CD14-positive monocyte (primary cell): ENCODE results near the gene PSMD1. TPM values are rescaled to one million over a fixed set of nuclear protein-coding genes. Genes with fewer than 3 reads are reported as not detected.

Experiments
- DNase-seq, 3 donors: peaks; one replicate each; pipeline ENCODE4 v3.0.0-alpha.2; 2011 to 2022
- H2AFZ ChIP-seq: 2 replicates; pipeline ENCODE4 v1.6.0; 2012; ENCODE audit warnings: mild to moderate bottlenecking, low read depth, low read length, inconsistent platforms; ENCODE audit not compliant: insufficient read depth, poor library complexity, severe bottlenecking
- H3K27ac ChIP-seq, 2 donors: 1 replicate in 1 of 2; 2 replicates in 1 of 2; pipeline ENCODE4 v1.5.1; 2012 to 2013; ENCODE audit warnings: low read length in 2 of 2, control low read depth in 1 of 2, inconsistent platforms in 1 of 2, low read depth in 1 of 2, mild to moderate bottlenecking in 1 of 2
- H3K27me3 ChIP-seq, 2 donors: one replicate each; pipeline versions ENCODE4 v1.6.0 to v1.6.1; 2011 to 2013; ENCODE audit warnings: low read length in 2 of 2; ENCODE audit not compliant: control insufficient read depth in 2 of 2, insufficient read depth in 2 of 2
- H3K36me3 ChIP-seq, 2 donors: replicated peaks in 1 of 2; 1 replicate in 1 of 2; 2 replicates in 1 of 2; pipeline versions ENCODE4 v1.5.1 to v1.6.1; 2012 to 2013; ENCODE audit warnings: low read length in 2 of 2, control low read depth in 1 of 2, inconsistent platforms in 1 of 2, mild to moderate bottlenecking in 1 of 2; ENCODE audit not compliant: insufficient read depth in 2 of 2, control insufficient read depth in 1 of 2
- H3K4me1 ChIP-seq, 2 donors: 1 replicate in 1 of 2; 2 replicates in 1 of 2; pipeline versions ENCODE4 v1.5.1 to v1.6.1; 2012 to 2013; ENCODE audit warnings: low read length in 2 of 2, control low read depth in 1 of 2, inconsistent platforms in 1 of 2, mild to moderate bottlenecking in 1 of 2, moderate library complexity in 1 of 2; ENCODE audit not compliant: insufficient read depth in 2 of 2, control insufficient read depth in 1 of 2
- H3K4me2 ChIP-seq: replicated peaks from 2 replicates; pipeline ENCODE3; 2012; ENCODE audit warnings: low read length, moderate library complexity, mild to moderate bottlenecking; ENCODE audit not compliant: poor library complexity, severe bottlenecking; ENCODE audit errors: extremely low read depth
- H3K4me3 ChIP-seq, 3 experiments: fragments of 200-600 bp in 1 of 3; sonication (generic) in 1 of 3; replicated peaks in 1 of 3; 1 replicate in 2 of 3; 2 replicates in 1 of 3; pipeline ENCODE4 v1.5.1; 2011 to 2013; ENCODE audit warnings: low read length in 3 of 3, mild to moderate bottlenecking in 3 of 3, control low read depth in 2 of 3, low read depth in 2 of 3, inconsistent platforms in 1 of 3, moderate library complexity in 1 of 3
- H3K79me2 ChIP-seq: 2 replicates; pipeline ENCODE4 v1.6.0; 2012; ENCODE audit warnings: mild to moderate bottlenecking, control low read depth, inconsistent platforms, low read length, moderate library complexity; ENCODE audit not compliant: insufficient read depth
- H3K9ac ChIP-seq: 2 replicates; pipeline ENCODE4 v1.6.0; 2017; ENCODE audit warnings: low read length, mild to moderate bottlenecking; ENCODE audit not compliant: insufficient read depth, poor library complexity, severe bottlenecking
- H3K9me3 ChIP-seq, 2 donors: replicated peaks in 1 of 2; 1 replicate in 1 of 2; 2 replicates in 1 of 2; pipeline versions ENCODE4 v1.5.1 to v1.6.1; 2012 to 2013; ENCODE audit warnings: low read length in 2 of 2, control low read depth in 1 of 2; ENCODE audit not compliant: control insufficient read depth in 1 of 2, insufficient read depth in 1 of 2
- H4K20me1 ChIP-seq: 2 replicates; pipeline ENCODE4 v1.6.0; 2012; ENCODE audit warnings: mild to moderate bottlenecking, low read length, control low read depth, moderate library complexity; ENCODE audit not compliant: insufficient read depth
- H3K27ac Mint-ChIP-seq, 7 donors: one replicate each; pipeline ENCODE4 v1.8.0; 2020; ENCODE audit warnings: mild to moderate bottlenecking in 7 of 7, mixed read lengths in 7 of 7, moderate library complexity in 6 of 7, inconsistent platforms in 2 of 7
- H3K27me3 Mint-ChIP-seq, 3 donors: one replicate each; pipeline ENCODE4 v1.8.0; 2021 to 2022; ENCODE audit warnings: low read depth in 3 of 3, mild to moderate bottlenecking in 3 of 3, mixed read lengths in 3 of 3, moderate library complexity in 3 of 3, inconsistent platforms in 1 of 3
- H3K36me3 Mint-ChIP-seq, 2 donors: one replicate each; pipeline ENCODE4 v1.8.0; 2020; ENCODE audit warnings: mixed read lengths in 2 of 2, inconsistent platforms in 1 of 2, mild to moderate bottlenecking in 1 of 2
- H3K4me1 Mint-ChIP-seq: one replicate; pipeline ENCODE4 v1.8.0; 2020; ENCODE audit warnings: mild to moderate bottlenecking, mixed read lengths
- H3K4me3 Mint-ChIP-seq, 2 donors: one replicate each; pipeline ENCODE4 v1.8.0; 2020; ENCODE audit warnings: mild to moderate bottlenecking in 2 of 2, mixed read lengths in 2 of 2, moderate library complexity in 1 of 2
- H3K9me3 Mint-ChIP-seq, 7 donors: one replicate each; pipeline ENCODE4 v1.8.0; 2020 to 2022; ENCODE audit warnings: mixed read lengths in 7 of 7, mild to moderate bottlenecking in 6 of 7, moderate library complexity in 6 of 7, inconsistent platforms in 2 of 7
- CTCF ChIP-seq: fragments of 200-600 bp; IDR thresholded peaks from one replicate; pipeline ENCODE4 v1.8.0; 2022; ENCODE audit warnings: antibody characterized with exemption, mild to moderate bottlenecking
- WGBS: methylation state at CpG from one replicate; pipeline ENCODE4 v1.1.5; 2013; ENCODE audit warnings: missing lambda C conversion rate; ENCODE audit not compliant: insufficient coverage; 5-methylcytosine and 5-hydroxymethylcytosine counted together
- intact Hi-C, 2 donors: fragments of 100-400 bp; cut with micrococcal nuclease; formaldehyde crosslinking; loops; one replicate each; pipeline versions ENCODE4 v1.15.0 to v1.15.1; 2023
- polyA plus RNA-seq, 3 donors: library from polyadenylated mRNA; depleted of rRNA in 1 of 3; unstranded in 2 of 3; stranded (reverse) in 1 of 3; fragments of 300-500 nt in 2 of 3; fragments of >200 nt in 1 of 3; fragmentation: Illumina TruSeq in 2 of 3; gene quantifications; 1 replicate in 2 of 3; 2 replicates in 1 of 3; pipeline ENCODE4 v1.2.3, GENCODE V29; 2012 to 2021

PSMD1 gene
- polyA plus RNA-seq, 3 donors = 23.5 to 53.9 (median 37.7) TPM

- no peaks in the 10 kb centered on the region for H4K20me1 ChIP-seq
- TF ChIP-seq CTCF = no peak
- H3K4me3 Mint-ChIP-seq = no peak overlapping the region
- no peak for DNase-seq
- peaks cover 0 to 7% of the 10 kb centered on the region in 2 donors for H3K9me3 ChIP-seq
- H3K36me3 ChIP-seq = no peaks in the 10 kb centered on the region
- H3K4me3 ChIP-seq = no peak overlapping the region
- WGBS = 100% methylated on average over 1 of the region's 4 CpGs
- no peaks in the 10 kb centered on the region for H3K4me1 ChIP-seq
- H3K79me2 ChIP-seq = no peaks in the 10 kb centered on the region
- H3K27me3 Mint-ChIP-seq = peaks cover 36 to 50% (median 45%) of the 10 kb centered on the region in 3 donors
- no peak overlapping the region for H3K4me2 ChIP-seq
- H3K36me3 Mint-ChIP-seq = no peaks in the 10 kb centered on the region
- no peak overlapping the region for H3K27ac ChIP-seq
- H3K9me3 Mint-ChIP-seq = peaks cover 0 to 7% (median 0%) of the 10 kb centered on the region in 7 donors
- H3K4me1 Mint-ChIP-seq = no peaks in the 10 kb centered on the region
- intact Hi-C loops = no loop called here
- H3K27ac Mint-ChIP-seq = no peak overlapping the region
- H3K27me3 ChIP-seq = peaks cover 16 to 30% of the 10 kb centered on the region in 2 donors
- no peak overlapping the region for H3K9ac ChIP-seq
- no peak overlapping the region for H2AFZ ChIP-seq
Observed at GRCh38 chr2:231043796-231044195, 12.9 kb upstream of the PSMD1 start.

- no peaks in the 10 kb centered on the region for H3K36me3 ChIP-seq
- H3K27me3 ChIP-seq = peaks cover 2 to 18% of the 10 kb centered on the region in 2 donors
- no peak overlapping the region for H3K27ac Mint-ChIP-seq
- no peaks in the 10 kb centered on the region for H3K4me1 Mint-ChIP-seq
- peaks cover 25 to 41% (median 31%) of the 10 kb centered on the region in 3 donors for H3K27me3 Mint-ChIP-seq
- H3K79me2 ChIP-seq = no peaks in the 10 kb centered on the region
- H3K9ac ChIP-seq = no peak overlapping the region
- H3K4me3 Mint-ChIP-seq = no peak overlapping the region
- no peaks in the 10 kb centered on the region for H3K36me3 Mint-ChIP-seq
- H2AFZ ChIP-seq = no peak overlapping the region
- H4K20me1 ChIP-seq = no peaks in the 10 kb centered on the region
- intact Hi-C loops = no loop called here
- no peak overlapping the region for H3K4me2 ChIP-seq
- H3K9me3 Mint-ChIP-seq = peaks cover 0 to 2% (median 0%) of the 10 kb centered on the region in 7 donors
- 86% methylated on average over 4 of the region's 5 CpGs for WGBS
- no peak for TF ChIP-seq CTCF
- no peak overlapping the region for H3K27ac ChIP-seq
- no peak overlapping the region for H3K4me3 ChIP-seq
- H3K9me3 ChIP-seq = no peaks in the 10 kb centered on the region
- H3K4me1 ChIP-seq = no peaks in the 10 kb centered on the region
- no peak for DNase-seq
Observed at GRCh38 chr2:231046916-231047273, 9.8 kb upstream of the PSMD1 start.
